Ramos (cell line): ENCODE data around the gene THBS1.

ENCODE experiments used
- in situ Hi-C: fragments of 300-500 bp; cut with MboI; formaldehyde crosslinking; loops from one replicate; pipeline ENCODE4 v1.14.3; 2022; ENCODE audit warnings: low sequenced_read_pairs; ENCODE audit not compliant: unreplicated experiment

Gene THBS1

GRCh38 chr15:39624806-39625205 is 43.9 kb downstream of the THBS1 start:
- in situ Hi-C loops, result no loop called here

- in situ Hi-C loops, result no loop called here
Observed at GRCh38 chr15:39625451-39625850, 44.6 kb downstream of the THBS1 start.

DNA sequence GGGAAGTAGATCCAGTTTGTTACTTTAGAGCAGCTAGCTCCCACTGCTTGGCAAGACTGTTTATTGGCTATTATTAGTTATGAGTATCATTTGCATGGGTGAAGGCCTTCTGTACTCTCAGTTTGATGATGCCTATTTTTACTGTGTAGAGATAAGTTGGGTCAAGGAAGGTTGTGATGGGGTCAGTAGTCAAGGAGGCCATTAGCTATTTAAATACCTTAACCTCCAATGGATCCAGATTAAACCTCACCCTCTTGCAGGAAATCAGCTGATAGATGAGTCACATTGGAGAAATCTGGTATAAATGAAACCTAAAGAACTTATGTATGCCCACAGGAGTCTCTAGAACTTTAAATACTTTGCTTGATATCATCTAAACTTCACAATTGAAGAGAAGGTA is 45.0 kb downstream of the THBS1 start:
- in situ Hi-C loops, result no loop called here

- in situ Hi-C loops, result no loop called here
Observed at GRCh38 chr15:39627451-39628143, 46.7 kb downstream of the THBS1 start.

DNA sequence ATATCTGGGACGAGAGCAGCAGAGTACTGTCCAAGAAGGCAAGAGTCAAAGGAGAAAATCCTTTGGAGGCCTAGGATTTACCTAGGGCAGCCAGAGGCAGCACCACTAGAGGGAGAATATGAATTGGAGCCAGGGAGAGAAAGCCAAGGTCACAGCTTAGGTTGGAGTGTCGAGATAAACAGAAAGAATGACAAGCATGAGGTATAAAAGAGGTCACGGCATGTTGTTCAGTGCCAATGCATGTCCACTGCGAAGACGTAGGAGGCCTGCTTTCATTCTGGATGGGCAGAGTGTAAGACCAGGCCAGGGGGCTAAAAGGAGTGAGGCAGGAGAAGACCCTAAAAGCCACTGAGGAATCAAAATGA is 47.2 kb downstream of the THBS1 start:
- in situ Hi-C loops, result no loop called here

- in situ Hi-C loops, result no loop called here
Observed at GRCh38 chr15:39628546-39629257, 47.8 kb downstream of the THBS1 start.

DNA sequence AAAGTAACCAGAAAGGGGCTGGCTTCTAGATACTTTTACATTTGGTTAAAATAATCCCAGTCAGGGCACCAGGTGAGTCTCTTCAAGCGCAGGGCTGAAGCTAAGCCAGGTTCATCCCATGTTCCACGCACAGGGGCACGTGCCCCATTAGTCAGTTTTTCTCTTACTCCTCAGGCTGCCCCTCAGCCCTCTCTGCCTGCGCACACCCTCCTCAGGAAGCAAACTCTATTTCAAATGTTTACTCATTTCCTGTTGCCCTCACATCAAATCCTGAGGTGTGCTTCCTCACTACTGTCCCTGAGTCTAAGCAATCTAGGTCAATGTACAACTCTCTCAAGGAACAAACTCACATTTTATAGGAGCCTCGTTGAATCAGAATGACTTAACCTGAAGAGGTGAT is 48.5 kb downstream of the THBS1 start:
- in situ Hi-C loops, result no loop called here

DNA sequence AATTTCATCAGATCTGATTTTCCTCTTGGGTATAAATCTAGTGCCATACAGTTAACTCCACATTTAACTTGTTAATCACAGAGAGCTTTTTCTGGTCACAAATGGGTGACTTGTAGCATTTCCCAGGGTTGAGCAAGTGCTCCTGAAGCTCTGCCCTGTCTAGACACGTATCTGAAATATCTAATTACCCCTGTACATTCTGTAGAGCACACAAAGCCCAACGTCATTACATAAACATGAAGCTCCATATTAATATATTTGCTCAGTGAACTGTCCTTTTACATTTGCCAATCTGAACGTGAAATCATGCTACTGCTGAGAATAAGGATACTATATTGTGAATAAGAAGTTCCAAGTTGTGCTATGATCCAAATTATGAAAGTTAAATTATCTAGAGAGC is 49.0 kb downstream of the THBS1 start:
- in situ Hi-C loops, result no loop called here

DNA sequence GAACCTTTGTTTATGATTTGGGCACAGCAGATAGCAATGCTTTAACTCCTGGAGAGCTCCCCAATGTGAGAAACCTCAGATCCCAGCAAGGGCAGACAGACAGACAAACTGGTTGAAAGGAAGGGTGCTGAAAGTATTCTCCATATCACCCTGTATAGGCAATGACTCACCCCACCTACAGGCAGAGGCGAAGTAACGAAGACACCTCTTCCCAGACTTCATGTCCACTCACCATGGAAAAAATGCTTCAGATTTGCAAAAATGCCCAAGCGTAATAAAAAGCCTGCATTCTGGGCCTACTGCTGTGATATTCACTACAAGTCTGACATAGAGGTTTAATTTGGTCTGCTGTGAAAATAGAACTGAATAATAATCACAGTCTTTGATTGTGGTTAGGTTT is 50.5 kb downstream of the THBS1 start:
- in situ Hi-C loops, result no loop called here

GRCh38 chr15:39638041-39638440 is 57.2 kb downstream of the THBS1 start:
- in situ Hi-C loops, result no loop called here

DNA sequence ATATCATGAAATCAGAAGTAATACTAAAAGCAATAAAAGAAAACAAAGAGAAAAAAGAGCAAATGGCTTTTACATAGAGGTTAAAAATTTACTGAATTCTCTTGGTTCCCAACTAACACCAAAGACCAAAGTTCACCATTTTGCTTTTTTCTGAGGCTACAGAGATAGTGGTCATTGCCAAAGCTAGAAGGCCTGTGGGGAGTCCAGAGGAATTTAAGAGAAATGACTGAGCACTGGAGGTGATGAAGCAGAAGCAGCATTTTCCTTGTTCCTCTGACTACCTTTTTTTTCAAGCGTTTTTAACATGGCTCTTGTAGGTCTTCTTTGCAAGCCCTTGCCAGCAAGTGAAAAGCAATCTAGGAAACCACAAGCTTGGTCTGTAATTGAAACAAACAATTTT is 58.2 kb downstream of the THBS1 start:
- in situ Hi-C loops, result no loop called here

DNA sequence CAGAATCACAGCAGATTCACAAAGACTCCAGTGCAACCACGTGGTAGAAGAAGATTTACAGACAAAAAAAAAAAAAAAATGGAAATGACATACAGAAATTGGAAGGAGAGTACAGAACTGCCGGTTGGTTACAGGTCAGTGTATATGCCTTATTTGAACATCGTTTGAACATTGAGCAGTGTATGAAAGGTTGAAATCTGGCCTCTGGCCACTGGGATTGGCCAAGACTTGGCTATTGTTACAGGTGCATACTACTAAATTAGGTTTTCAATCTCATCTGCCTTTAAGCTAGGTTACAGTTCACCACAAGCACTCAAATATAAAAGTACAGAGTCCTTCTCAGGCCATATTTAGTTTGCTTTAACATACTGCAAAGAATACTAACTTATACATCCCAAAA is 59.8 kb downstream of the THBS1 start:
- in situ Hi-C loops, result no loop called here

- in situ Hi-C loops, result no loop called here
Observed at GRCh38 chr15:39641191-39641889, 60.5 kb downstream of the THBS1 start.

- in situ Hi-C loops, result no loop called here
Observed at GRCh38 chr15:39642011-39642640, 61.2 kb downstream of the THBS1 start.

DNA sequence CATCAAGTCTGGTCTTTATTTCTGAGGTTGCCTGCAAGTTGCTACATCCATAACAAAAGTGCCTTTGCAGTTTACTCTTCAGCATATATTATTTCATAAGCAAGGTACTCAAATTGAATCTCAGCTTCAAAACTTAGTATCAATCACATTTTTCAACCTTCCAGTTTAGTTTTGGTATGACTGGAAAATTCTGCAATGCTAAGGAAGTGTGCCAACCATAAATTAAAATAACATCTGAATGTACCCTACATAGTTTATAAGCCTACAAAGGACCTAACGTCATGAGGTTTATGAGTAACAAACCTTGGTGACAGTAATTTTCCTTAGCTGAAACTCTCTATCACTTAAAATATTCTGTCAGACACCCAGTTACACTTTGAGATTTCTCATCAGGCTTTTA is 62.8 kb downstream of the THBS1 start:
- in situ Hi-C loops, result no loop called here

DNA sequence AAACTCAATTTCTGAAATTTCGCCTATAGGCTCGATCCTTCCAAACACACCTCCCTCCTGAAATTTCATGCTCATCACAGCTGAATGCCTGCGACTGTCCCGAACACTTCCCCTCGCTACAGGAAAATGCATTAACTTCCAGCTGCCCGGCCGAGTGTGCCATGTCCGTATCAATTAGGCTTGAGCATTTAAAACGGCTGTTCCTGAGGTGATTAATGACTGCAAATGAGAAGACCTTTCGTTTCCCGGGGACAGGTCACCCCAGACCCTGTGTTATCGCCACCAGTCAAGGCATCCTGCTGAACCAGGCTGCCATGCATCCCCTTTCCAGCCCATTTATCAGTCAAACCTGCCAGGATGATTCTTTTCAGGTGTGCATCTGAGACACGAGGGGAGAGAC is 63.3 kb downstream of the THBS1 start:
- in situ Hi-C loops, result no loop called here

DNA sequence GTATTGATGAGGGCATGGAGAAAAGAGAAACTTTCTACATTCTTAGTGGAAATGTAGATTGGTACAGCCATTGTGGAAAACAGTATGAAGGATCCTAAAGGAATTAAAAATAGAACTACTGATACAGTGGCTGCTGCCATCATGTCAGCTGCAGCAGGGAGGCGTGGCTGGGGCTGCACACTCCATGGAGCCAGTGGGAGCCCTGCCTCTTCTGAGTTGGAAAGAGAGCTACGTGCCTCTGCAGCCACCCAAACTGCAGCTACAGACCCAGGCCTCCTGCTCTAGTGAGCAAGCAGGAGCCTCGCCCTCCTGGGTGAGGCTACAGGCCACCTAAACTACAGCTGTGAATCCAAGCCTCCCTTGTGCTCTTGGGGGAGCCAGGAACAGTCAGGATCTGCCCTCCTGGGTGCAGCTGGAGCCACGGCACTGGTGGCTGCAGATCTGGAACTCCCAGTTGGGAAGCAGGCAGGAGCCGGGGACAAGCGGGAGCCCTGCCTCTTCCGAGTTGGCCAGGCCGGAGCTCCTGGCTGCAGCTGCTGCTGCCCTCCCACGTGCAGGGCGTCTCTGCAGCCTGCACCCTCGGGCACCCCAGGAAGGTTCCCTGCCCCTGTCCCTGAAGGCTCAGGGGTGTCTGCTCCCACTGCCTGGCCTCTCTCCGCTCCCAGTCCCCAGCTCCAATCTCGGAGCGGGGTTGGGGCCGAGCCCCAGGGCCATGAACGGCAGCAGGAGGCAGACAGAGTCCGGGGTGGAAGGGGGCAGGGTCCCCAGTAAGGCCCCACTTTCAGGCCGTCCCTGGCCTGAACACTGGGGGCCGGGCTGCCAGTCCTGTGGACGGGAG is 64.5 kb downstream of the THBS1 start:
- in situ Hi-C loops, result no loop called here

- in situ Hi-C loops, result no loop called here
Observed at GRCh38 chr15:39645976-39646257, 65.0 kb downstream of the THBS1 start.

DNA sequence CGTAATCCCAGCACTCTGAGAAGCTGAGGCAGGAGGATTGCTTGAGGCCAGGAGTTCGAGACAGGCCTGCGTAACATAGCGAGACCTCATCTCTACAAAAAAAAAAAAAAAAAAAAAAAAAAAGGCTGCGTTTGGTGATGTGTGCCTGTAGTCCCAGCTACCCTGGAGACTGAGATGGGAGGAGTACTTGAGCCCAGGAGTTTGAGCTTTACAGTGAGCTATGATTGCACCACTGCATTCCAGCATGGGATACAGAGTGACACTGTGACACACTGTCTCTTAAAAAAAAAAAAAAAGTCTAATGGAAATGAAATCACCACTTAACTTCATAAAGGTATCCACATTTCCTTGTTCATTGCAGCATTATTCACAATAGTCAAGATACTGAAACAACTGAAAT is 65.5 kb downstream of the THBS1 start:
- in situ Hi-C loops, result no loop called here
